DMS79 (cell line): Measurements from ENCODE around the gene SLC26A11.
"Not testable (repeated sequence)": the region's sequence is repeated elsewhere in the genome, so short reads cannot be mapped to it uniquely, and the experiment has no call there.

Source experiments
- DNase-seq: peaks from one replicate; lab custom pipeline; 2025; lab: John Stamatoyannopoulos, UW

SLC26A11 gene

DNA sequence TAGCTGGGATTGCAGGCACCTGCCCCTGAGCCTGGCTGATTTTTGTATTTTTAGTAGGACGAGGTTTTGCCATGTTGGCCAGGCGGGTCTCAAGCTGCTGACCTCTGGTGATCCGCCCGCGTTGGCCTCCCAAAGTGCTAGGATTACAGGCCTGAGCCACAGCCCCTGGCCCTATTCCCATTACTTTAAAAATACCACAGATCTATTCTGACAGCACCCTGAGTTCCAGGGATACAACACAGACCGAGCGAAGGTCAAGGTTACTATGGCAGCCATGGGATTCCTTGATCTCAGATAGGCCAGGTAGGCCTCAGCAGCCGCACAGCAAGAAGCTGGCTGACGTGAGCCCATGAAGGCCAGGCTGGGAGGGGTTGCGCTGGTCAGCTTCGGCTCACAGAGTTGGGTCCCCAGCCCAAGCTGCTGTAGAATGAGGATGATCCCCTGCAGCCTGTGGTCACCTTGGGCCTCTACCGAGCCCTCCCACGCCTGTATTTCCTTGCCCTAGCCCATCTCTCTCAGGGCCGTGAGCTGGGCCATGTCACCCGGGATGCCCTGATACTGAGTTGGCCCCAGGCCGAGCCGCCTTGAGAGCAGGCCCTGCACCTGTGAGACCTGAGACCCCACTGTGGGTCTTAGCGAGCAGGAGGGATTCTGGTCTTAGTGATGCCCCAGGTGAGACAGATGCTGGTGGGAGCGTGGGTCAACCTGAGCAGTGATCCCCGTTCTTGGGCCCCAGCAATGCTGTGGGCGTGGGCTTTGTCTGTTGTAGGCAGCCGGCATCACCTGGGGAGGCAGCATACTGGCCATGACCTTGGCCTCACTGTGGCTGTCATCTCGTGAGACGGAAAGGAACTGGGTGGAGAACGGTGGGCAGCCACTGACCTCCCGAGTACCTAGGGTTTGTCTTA is 23.6 kb downstream of the SLC26A11 start:
- DNase-seq: no peak

DNA sequence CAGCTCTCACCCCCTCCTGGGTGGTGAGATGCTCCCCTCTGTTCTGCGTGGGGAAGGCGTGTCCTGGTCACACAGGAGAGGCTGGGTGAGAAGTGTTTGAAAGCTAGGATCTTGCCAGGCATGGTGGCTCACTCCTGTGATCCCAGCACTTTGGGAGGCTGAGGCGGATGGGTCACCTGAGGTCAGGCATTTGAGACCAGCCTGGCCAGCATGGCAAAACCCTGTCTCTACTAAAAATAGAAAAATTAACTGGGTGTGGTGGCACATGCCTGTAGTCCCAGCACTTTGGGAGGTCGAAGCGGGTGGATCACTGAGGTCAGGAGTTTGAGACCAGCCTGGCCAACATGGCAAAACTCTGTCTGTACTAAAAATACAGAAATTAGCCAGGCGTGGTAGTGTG is 24.2 kb downstream of the SLC26A11 start:
- DNase-seq: not testable (repeated sequence)

- no peak for DNase-seq
Observed at GRCh38 chr17:80244871-80245509, 24.8 kb downstream of the SLC26A11 start.

- no peak for DNase-seq
Observed at GRCh38 chr17:80245566-80246265, 25.5 kb downstream of the SLC26A11 start.

- no peak for DNase-seq
Observed at GRCh38 chr17:80246266-80246681, 26.0 kb downstream of the SLC26A11 start.

GRCh38 chr17:80246726-80247125 is 26.5 kb downstream of the SLC26A11 start:
- DNase-seq: no peak

GRCh38 chr17:80247561-80247960 is 27.3 kb downstream of the SLC26A11 start:
- DNase-seq: no peak

DNA sequence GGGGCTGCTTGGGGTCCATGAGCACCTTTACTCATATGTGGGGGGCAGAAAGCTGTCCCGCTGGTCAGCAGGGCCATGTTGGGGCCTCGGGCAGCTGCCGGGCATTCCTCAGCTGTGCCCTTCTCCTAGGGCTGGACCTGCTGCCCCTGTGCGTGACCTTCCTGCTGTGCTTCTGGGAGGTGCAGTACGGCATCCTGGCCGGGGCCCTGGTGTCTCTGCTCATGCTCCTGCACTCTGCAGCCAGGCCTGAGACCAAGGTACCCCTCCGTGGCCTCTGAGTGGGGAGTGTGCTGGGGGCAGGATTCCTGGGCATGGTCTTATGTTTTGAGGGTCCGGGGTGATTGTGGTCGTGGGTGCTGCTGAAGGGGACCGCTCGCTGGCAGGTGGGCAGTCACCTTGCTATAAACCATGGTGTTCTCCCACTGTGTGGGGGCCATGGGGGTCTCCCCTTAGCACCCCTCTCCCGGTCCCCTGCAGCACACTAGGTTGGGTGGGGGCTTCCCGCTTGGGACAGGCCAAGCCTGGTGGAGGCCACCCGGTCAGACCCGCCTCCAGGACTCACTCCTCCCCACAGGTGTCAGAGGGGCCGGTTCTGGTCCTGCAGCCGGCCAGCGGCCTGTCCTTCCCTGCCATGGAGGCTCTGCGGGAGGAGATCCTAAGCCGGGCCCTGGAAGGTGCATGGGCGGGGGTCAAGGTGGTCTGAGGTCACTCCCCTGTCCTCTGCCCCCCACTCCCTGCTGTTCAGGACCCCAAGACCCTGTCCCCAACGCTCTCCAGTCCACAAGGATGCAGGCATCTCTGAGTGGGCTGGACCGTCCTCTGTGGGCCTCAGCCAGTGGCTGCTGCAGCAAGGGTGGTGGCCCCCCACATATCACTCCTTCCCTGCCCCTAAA is 28.0 kb downstream of the SLC26A11 start:
- no peak for DNase-seq

GRCh38 chr17:80248894-80249710 is 28.9 kb downstream of the SLC26A11 start:
- DNase-seq: no peak

DNA sequence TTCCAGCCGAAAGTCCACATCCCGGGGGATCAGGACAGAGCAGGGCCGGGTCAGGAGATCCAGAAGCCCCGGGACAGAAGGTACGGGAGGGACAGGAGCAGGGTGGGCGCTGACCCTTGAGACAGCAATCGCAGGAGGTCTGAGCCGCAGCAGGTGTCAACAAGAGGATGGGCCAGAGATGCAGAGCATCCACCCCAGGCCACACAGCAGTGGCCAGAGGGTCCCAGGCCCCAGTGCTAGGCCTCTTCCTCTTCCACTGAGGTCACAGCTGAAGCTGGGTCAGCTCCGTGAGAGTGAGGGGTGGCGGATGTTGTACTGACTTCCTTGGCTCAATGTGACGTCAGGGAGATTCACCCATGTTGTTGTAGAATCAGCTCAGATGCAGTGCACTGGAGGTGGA is 31.7 kb downstream of the SLC26A11 start:
- no peak for DNase-seq

GRCh38 chr17:80252871-80253270 is 32.6 kb downstream of the SLC26A11 start:
- DNase-seq: no peak

DNA sequence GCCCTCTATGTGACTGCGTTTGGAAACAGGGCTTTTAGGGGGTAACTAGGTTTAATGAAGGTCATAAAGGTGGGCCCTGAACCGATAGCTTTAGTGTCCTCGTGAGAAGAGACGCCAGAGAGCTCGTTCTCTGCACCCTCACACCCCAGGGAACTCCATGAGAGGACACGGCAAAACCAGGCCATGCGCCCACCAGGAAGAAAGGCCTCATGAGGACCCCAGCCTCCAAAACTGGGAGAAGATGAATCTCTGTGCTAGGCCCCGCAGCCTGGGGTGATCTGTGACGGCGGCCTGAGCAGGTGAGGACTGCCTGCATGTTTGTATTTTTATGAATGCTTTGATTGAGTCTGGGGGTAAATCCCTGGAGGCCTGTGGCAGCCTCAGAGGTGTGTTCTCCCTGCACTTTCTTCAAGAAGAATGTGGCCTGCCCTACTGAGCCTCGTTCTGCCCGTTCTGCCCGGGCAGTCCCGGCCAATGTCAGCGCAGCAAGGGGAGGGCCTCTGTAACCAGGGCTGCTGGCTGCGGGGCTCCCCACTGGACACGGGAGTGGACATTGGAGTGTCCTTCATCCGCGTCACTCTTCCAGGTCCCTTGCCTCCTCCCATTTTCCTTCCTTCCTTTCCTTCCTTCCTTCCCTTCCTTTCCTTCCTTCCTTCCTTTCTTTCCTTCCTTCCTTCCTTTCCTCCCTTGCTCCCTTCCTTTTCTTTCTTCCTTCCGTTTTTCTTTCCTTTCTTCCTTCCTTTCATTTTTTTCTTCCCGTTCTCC is 33.6 kb downstream of the SLC26A11 start:
- DNase-seq: no peak

- DNase-seq: peak; percentile 76
Observed at GRCh38 chr17:80254396-80255251, 34.4 kb downstream of the SLC26A11 start.

- no peak for DNase-seq
Observed at GRCh38 chr17:80256034-80256350, 35.8 kb downstream of the SLC26A11 start.

DNA sequence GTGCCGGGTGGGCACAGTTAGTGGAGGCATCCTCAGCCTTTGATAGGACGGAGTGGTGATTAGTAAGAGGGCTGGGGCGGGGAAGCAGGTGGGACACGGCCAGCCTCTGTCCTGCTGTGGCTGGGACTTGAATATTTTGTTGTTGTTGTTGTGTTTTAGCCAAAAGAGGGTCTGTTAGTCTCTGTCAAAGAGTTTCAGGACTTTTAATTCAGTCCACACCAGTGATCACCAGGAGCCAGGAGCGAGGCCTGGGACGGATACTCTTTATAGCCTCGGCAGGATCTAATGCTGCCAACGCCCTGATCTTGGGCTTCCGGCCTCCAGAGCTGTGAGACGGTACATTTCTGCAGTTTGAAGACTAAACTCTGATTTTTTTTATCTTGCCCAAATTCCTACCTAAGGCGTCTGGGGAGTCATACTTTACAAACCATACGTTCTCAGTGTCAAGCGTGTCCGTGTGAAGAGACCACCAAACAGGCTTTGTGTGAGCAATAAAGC is 37.5 kb downstream of the SLC26A11 start:
- no peak for DNase-seq

- not testable (repeated sequence) for DNase-seq
Observed at GRCh38 chr17:80258296-80258695, 38.1 kb downstream of the SLC26A11 start.

DNA sequence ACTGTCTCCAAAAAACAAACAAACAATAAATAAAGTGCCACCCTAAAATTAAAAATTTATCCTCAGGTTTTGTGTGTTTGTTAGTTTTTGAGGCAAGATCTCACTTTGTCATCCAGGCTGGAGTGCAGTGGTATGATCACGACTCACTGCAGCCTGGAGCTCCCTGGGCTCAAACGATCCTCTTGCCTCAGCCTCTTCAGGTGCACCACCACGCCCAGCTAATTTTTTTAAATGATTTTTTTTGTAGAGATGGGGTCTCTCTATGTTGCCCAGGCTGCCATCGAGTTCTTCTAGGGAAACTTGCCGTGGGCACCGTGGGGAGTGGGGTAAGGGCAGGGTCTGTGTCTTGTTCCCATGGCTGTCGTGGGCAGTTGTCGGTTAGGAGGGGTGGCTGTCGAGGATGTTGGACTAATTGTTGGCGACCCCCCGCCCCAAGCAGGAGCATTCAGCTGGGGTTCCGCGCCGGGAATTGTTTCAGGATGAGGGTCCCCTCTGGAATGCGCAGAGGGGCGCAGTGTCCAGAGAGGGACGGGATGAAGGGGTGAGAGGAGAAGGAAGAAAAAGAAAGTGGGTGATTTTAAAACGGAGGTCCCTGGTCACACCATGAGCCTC is 39.3 kb downstream of the SLC26A11 start:
- DNase-seq: no peak

- no peak for DNase-seq
Observed at GRCh38 chr17:80260069-80260535, 39.9 kb downstream of the SLC26A11 start.

DNA sequence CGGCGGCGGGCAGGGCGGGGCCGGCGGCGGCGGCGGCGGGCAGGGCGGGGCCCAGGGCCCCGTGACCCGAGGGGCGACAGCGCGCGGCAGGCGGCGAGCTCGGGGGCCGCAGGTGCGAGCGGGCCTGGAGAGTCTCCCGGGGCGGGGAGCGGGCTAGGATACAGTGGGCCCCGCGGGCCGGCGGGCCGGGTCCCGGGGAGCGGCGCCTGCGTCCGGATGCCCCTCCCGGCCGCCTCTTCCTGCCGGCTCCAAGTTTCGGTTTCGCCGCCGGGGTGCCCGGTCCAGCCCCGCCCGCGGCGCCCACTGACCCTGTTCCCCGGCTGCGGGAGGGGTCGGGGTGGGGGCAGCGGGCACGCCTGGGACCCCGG is 40.5 kb downstream of the SLC26A11 start, which contains the start of gene RNF213:
TSS of gene RNF213 (plus strand) at position 62 of the 368 bp plus-strand sequence. CDS start 2,830 bp downstream, outside the sequence.
- DNase-seq: no peak
